HepG2 (cell line): ENCODE results near the gene EPS8L3. TPM values are rescaled to one million over a fixed set of nuclear protein-coding genes. Genes with fewer than 3 reads are reported as not detected.

ENCODE experiments used
- KAT8 ChIP-seq: IDR thresholded peaks from 2 replicates; pipeline ENCODE4 v1.6.1; 2016; ENCODE audit warnings: missing genetic modification reagents, missing compliant biosample characterization
- SOX6 ChIP-seq, 2 experiments: fragments of 450-650 bp in 1 of 2; sonication (generic) in 1 of 2; formaldehyde crosslinking in 1 of 2; IDR thresholded peaks; 2 replicates each; pipeline versions ENCODE4 v1.4.0 to v1.6.1; 2017 to 2020; ENCODE audit warnings: antibody characterized with exemption in 1 of 2, mild to moderate bottlenecking in 1 of 2, missing genetic modification reagents in 1 of 2
- ZBTB7B ChIP-seq: sonication (generic); formaldehyde crosslinking; IDR thresholded peaks from 2 replicates; pipeline ENCODE4 v1.4.0; 2020; ENCODE audit warnings: missing genetic modification reagents
- ZIK1 ChIP-seq: sonication (generic); formaldehyde crosslinking; IDR thresholded peaks from 2 replicates; pipeline ENCODE4 v1.5.0; 2020; ENCODE audit warnings: mild to moderate bottlenecking, low read depth, missing genetic modification reagents, borderline replicate concordance
- ZNF350 ChIP-seq: sonication (generic); formaldehyde crosslinking; IDR thresholded peaks from 2 replicates; pipeline ENCODE4 v1.4.0; 2020; ENCODE audit warnings: mild to moderate bottlenecking, low read depth, missing genetic modification reagents, borderline replicate concordance
- ZNF572 ChIP-seq: sonication (generic); formaldehyde crosslinking; IDR thresholded peaks from 2 replicates; pipeline ENCODE4 v1.5.1; 2020; ENCODE audit warnings: mild to moderate bottlenecking, missing genetic modification reagents
- polyA plus RNA-seq, 8 experiments: library from polyadenylated mRNA; depleted of rRNA in 3 of 8; stranded (reverse) in 7 of 8; unstranded in 1 of 8; fragments of >200 nt; fragmentation: Illumina TruSeq in 4 of 8; extraction: Trizol in 4 of 8; gene quantifications; 2 replicates each; pipeline versions ENCODE4 v1.2.1 to v1.2.3, GENCODE V29; 2011 to 2016; ENCODE audit warnings: low read depth in 4 of 8, missing spikeins in 1 of 8, mixed read lengths in 1 of 8; ENCODE audit not compliant: insufficient read depth in 1 of 8
- total RNA-seq, 5 experiments: library from RNA; depleted of rRNA; stranded (reverse); fragments of >200 nt; fragmentation: Illumina TruSeq; extraction: Trizol; gene quantifications; 2 replicates each; pipeline ENCODE4 v1.2.3, GENCODE V29; 2016; ENCODE audit warnings: low read depth in 1 of 5
- TF ChIP-seq, protein P1 (sequence below): sonication (generic); formaldehyde crosslinking; IDR thresholded peaks from 2 replicates; pipeline ENCODE4 v1.9.0; 2021; ENCODE audit warnings: missing genetic modification reagents, borderline replicate concordance
- TF ChIP-seq, protein P2 (sequence below): sonication (generic); formaldehyde crosslinking; IDR thresholded peaks from 2 replicates; pipeline ENCODE4 v1.4.0; 2020; ENCODE audit warnings: missing genetic modification reagents
- TF ChIP-seq, protein P3 (sequence below): sonication (generic); formaldehyde crosslinking; IDR thresholded peaks from 2 replicates; pipeline ENCODE4 v1.5.0; 2020; ENCODE audit warnings: mild to moderate bottlenecking, low read depth, missing genetic modification reagents, borderline replicate concordance
- TF ChIP-seq, protein P4 (sequence below): IDR thresholded peaks from 2 replicates; pipeline ENCODE4 v1.6.1; 2016; ENCODE audit warnings: low read depth, missing genetic modification reagents, missing compliant biosample characterization
- TF ChIP-seq, protein P5 (sequence below): sonication (generic); formaldehyde crosslinking; IDR thresholded peaks from 2 replicates; pipeline ENCODE4 v1.4.0; 2020; ENCODE audit warnings: missing genetic modification reagents
- TF ChIP-seq, protein P6 (sequence below): sonication (generic); formaldehyde crosslinking; IDR thresholded peaks from 2 replicates; pipeline ENCODE4 v1.4.0; 2020; ENCODE audit warnings: missing genetic modification reagents, borderline replicate concordance

The EPS8L3 gene
- total and polyA plus RNA-seq, 2 of the 13 experiments (the other 11 are each of a cell fraction or from before 2014, with no cell fraction given), result 18.2 to 106 TPM

DNA sequence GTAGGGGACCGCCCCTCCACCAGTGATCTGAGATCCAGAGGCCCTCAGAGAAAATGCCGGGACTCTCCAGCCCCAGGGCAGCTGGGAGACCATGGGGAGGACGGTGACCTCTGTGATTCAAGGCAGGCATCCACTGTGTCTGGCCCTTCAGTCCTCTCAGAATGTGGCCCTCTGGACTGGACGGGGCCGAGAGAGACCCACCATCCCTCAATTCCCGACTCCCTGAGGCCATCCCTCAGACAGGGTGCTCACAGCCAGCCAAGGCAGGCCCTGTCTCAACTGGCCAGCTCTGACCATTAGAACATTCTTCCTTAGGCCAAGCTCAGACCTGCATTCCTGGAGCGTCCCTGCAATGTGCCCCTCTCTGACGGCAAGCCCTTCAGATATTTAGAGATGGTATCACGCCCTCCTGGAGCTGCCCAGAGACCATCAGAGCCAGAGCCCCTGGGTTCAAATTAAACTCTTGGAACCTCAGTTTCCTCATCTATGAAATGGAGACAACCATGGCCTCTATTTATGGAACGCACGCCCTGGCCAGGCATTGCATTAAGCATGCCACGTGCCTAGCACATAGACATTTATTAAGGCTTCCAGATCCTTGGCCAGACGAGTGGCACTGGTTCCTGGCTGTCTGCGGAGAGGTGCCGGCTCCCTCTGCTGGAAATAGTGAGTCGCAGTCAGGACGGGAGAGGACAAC is 9.6 kb upstream of the EPS8L3 start (continued):
- TF ChIP-seq, protein P1, sequence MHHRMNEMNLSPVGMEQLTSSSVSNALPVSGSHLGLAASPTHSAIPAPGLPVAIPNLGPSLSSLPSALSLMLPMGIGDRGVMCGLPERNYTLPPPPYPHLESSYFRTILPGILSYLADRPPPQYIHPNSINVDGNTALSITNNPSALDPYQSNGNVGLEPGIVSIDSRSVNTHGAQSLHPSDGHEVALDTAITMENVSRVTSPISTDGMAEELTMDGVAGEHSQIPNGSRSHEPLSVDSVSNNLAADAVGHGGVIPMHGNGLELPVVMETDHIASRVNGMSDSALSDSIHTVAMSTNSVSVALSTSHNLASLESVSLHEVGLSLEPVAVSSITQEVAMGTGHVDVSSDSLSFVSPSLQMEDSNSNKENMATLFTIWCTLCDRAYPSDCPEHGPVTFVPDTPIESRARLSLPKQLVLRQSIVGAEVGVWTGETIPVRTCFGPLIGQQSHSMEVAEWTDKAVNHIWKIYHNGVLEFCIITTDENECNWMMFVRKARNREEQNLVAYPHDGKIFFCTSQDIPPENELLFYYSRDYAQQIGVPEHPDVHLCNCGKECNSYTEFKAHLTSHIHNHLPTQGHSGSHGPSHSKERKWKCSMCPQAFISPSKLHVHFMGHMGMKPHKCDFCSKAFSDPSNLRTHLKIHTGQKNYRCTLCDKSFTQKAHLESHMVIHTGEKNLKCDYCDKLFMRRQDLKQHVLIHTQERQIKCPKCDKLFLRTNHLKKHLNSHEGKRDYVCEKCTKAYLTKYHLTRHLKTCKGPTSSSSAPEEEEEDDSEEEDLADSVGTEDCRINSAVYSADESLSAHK (CRISPR knock-in tag), result no peak
- TF ChIP-seq, protein P2, sequence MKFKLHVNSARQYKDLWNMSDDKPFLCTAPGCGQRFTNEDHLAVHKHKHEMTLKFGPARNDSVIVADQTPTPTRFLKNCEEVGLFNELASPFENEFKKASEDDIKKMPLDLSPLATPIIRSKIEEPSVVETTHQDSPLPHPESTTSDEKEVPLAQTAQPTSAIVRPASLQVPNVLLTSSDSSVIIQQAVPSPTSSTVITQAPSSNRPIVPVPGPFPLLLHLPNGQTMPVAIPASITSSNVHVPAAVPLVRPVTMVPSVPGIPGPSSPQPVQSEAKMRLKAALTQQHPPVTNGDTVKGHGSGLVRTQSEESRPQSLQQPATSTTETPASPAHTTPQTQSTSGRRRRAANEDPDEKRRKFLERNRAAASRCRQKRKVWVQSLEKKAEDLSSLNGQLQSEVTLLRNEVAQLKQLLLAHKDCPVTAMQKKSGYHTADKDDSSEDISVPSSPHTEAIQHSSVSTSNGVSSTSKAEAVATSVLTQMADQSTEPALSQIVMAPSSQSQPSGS (CRISPR knock-in tag), result 0 out of 2 replicates have a peak, but pooled peaks have one; percentile 58
- TF ChIP-seq, protein P3, sequence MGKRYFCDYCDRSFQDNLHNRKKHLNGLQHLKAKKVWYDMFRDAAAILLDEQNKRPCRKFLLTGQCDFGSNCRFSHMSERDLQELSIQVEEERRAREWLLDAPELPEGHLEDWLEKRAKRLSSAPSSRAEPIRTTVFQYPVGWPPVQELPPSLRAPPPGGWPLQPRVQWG (CRISPR knock-in tag), result no peak
- TF ChIP-seq ZNF350 (CRISPR knock-in tag) (no peak; the same call in 1 of the 2 replicates), ZNF572 (CRISPR knock-in tag) (no peak), SOX6 (IDR thresholded peaks at IDR 0.05) (no peak), SOX6 (CRISPR knock-in tag; IDR thresholded peaks at IDR 0.05) (0 out of 2 replicates have a peak, but pooled peaks have one; percentile 21), KAT8 (peak; percentile 43; the same call in 1 of the 2 replicates), ZBTB7B (CRISPR knock-in tag) (no peak), ZIK1 (CRISPR knock-in tag) (no peak)
- TF ChIP-seq, protein P4, sequence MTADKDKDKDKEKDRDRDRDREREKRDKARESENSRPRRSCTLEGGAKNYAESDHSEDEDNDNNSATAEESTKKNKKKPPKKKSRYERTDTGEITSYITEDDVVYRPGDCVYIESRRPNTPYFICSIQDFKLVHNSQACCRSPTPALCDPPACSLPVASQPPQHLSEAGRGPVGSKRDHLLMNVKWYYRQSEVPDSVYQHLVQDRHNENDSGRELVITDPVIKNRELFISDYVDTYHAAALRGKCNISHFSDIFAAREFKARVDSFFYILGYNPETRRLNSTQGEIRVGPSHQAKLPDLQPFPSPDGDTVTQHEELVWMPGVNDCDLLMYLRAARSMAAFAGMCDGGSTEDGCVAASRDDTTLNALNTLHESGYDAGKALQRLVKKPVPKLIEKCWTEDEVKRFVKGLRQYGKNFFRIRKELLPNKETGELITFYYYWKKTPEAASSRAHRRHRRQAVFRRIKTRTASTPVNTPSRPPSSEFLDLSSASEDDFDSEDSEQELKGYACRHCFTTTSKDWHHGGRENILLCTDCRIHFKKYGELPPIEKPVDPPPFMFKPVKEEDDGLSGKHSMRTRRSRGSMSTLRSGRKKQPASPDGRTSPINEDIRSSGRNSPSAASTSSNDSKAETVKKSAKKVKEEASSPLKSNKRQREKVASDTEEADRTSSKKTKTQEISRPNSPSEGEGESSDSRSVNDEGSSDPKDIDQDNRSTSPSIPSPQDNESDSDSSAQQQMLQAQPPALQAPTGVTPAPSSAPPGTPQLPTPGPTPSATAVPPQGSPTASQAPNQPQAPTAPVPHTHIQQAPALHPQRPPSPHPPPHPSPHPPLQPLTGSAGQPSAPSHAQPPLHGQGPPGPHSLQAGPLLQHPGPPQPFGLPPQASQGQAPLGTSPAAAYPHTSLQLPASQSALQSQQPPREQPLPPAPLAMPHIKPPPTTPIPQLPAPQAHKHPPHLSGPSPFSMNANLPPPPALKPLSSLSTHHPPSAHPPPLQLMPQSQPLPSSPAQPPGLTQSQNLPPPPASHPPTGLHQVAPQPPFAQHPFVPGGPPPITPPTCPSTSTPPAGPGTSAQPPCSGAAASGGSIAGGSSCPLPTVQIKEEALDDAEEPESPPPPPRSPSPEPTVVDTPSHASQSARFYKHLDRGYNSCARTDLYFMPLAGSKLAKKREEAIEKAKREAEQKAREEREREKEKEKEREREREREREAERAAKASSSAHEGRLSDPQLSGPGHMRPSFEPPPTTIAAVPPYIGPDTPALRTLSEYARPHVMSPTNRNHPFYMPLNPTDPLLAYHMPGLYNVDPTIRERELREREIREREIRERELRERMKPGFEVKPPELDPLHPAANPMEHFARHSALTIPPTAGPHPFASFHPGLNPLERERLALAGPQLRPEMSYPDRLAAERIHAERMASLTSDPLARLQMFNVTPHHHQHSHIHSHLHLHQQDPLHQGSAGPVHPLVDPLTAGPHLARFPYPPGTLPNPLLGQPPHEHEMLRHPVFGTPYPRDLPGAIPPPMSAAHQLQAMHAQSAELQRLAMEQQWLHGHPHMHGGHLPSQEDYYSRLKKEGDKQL (CRISPR knock-in tag), result no peak
- TF ChIP-seq, protein P5, sequence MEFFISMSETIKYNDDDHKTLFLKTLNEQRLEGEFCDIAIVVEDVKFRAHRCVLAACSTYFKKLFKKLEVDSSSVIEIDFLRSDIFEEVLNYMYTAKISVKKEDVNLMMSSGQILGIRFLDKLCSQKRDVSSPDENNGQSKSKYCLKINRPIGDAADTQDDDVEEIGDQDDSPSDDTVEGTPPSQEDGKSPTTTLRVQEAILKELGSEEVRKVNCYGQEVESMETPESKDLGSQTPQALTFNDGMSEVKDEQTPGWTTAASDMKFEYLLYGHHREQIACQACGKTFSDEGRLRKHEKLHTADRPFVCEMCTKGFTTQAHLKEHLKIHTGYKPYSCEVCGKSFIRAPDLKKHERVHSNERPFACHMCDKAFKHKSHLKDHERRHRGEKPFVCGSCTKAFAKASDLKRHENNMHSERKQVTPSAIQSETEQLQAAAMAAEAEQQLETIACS, result no peak
- TF ChIP-seq, protein P6, sequence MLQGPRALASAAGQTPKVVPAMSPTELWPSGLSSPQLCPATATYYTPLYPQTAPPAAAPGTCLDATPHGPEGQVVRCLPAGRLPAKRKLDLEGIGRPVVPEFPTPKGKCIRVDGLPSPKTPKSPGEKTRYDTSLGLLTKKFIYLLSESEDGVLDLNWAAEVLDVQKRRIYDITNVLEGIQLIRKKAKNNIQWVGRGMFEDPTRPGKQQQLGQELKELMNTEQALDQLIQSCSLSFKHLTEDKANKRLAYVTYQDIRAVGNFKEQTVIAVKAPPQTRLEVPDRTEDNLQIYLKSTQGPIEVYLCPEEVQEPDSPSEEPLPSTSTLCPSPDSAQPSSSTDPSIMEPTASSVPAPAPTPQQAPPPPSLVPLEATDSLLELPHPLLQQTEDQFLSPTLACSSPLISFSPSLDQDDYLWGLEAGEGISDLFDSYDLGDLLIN (CRISPR knock-in tag), result no peak
